Measurements from ENCODE around the gene CUX1.

CUX1 gene

GRCh38 chr7:102192790-102193189, 375.4 kb downstream of the CUX1 start:
- DNase-seq (no peak), ATAC-seq (ENCODE audit: insufficient read depth, low read depth) (no peak)
- Histone ChIP-seq H3K27me3 (ENCODE audit: insufficient read depth, low read length, poor library complexity) (no peaks in the 10 kb centered on the region), H4K20me1 (ENCODE audit: insufficient read depth, low read length) (peaks cover 6% of the 10 kb centered on the region; the same call in 1 of the 2 replicates), H2AFZ (ENCODE audit: low read depth, low read length) (no peak overlapping the region), H3K4me3 (ENCODE audit: low read depth in 1 of 2, low read length in 2 of 2) (no peak overlapping the region), H3K4me1 (ENCODE audit: insufficient read depth, low read length) (no peaks in the 10 kb centered on the region), H3K36me3 (ENCODE audit: insufficient read depth, low read length) (peaks cover 86% of the 10 kb centered on the region), H3K9ac (ENCODE audit: low read depth, low read length) (no peak overlapping the region), H3K27ac (ENCODE audit: low read length) (no peak overlapping the region), H3K9me3 (ENCODE audit: insufficient read depth, low read length, severe bottlenecking) (no peaks in the 10 kb centered on the region), H3K4me2 (ENCODE audit: insufficient read depth, low read length) (no peak overlapping the region), H3K79me2 (ENCODE audit: insufficient read depth, low read length) (no peaks in the 10 kb centered on the region)
- TF ChIP-seq CTCF (IDR thresholded peaks at IDR 0.05; ENCODE audit: borderline replicate concordance, extremely low read depth, low read length, poor library complexity, severe bottlenecking) (no peak), EZH2 (IDR thresholded peaks at IDR 0.05; ENCODE audit: borderline replicate concordance, low read depth, low read length, severe bottlenecking) (no peak)

GRCh38 chr7:102193806-102194205, 376.4 kb downstream of the CUX1 start:
- no peak overlapping the region for H3K4me2 ChIP-seq (ENCODE audit: insufficient read depth, low read length)
- no peak overlapping the region for H3K9ac ChIP-seq (ENCODE audit: low read depth, low read length)
- H2AFZ ChIP-seq (ENCODE audit: low read depth, low read length), result no peak overlapping the region
- H3K4me1 ChIP-seq (ENCODE audit: insufficient read depth, low read length), result no peaks in the 10 kb centered on the region
- ATAC-seq (ENCODE audit: insufficient read depth, low read depth) (no peak), DNase-seq (no peak)
- no peaks in the 10 kb centered on the region for H3K27me3 ChIP-seq (ENCODE audit: insufficient read depth, low read length, poor library complexity)
- H3K4me3 ChIP-seq (ENCODE audit: low read depth in 1 of 2, low read length in 2 of 2), result no peak overlapping the region
- H3K36me3 ChIP-seq (ENCODE audit: insufficient read depth, low read length), result peaks cover 95% of the 10 kb centered on the region
- no peak for TF ChIP-seq EZH2 (IDR thresholded peaks at IDR 0.05; ENCODE audit: borderline replicate concordance, low read depth, low read length, severe bottlenecking)
- TF ChIP-seq CTCF (IDR thresholded peaks at IDR 0.05; ENCODE audit: borderline replicate concordance, extremely low read depth, low read length, poor library complexity, severe bottlenecking), result no peak
- no peaks in the 10 kb centered on the region for H3K79me2 ChIP-seq (ENCODE audit: insufficient read depth, low read length)
- no peak overlapping the region for H3K27ac ChIP-seq (ENCODE audit: low read length)
- peaks cover 6% of the 10 kb centered on the region; the same call in 1 of the 2 replicates for H4K20me1 ChIP-seq (ENCODE audit: insufficient read depth, low read length)
- no peaks in the 10 kb centered on the region for H3K9me3 ChIP-seq (ENCODE audit: insufficient read depth, low read length, severe bottlenecking)

GRCh38 chr7:102195361-102195760, 377.9 kb downstream of the CUX1 start:
- Histone ChIP-seq H3K36me3 (ENCODE audit: insufficient read depth, low read length) (peaks cover 95% of the 10 kb centered on the region), H3K4me1 (ENCODE audit: insufficient read depth, low read length) (no peaks in the 10 kb centered on the region), H4K20me1 (ENCODE audit: insufficient read depth, low read length) (peaks cover 6% of the 10 kb centered on the region; the same call in 1 of the 2 replicates), H3K27ac (ENCODE audit: low read length) (no peak overlapping the region), H2AFZ (ENCODE audit: low read depth, low read length) (no peak overlapping the region), H3K9me3 (ENCODE audit: insufficient read depth, low read length, severe bottlenecking) (no peaks in the 10 kb centered on the region), H3K79me2 (ENCODE audit: insufficient read depth, low read length) (no peaks in the 10 kb centered on the region), H3K27me3 (ENCODE audit: insufficient read depth, low read length, poor library complexity) (no peaks in the 10 kb centered on the region), H3K4me3 (ENCODE audit: low read depth in 1 of 2, low read length in 2 of 2) (no peak overlapping the region), H3K9ac (ENCODE audit: low read depth, low read length) (no peak overlapping the region), H3K4me2 (ENCODE audit: insufficient read depth, low read length) (no peak overlapping the region)
- ATAC-seq (ENCODE audit: insufficient read depth, low read depth), result no peak
- TF ChIP-seq EZH2 (IDR thresholded peaks at IDR 0.05; ENCODE audit: borderline replicate concordance, low read depth, low read length, severe bottlenecking), result no peak
- no peak for TF ChIP-seq CTCF (IDR thresholded peaks at IDR 0.05; ENCODE audit: borderline replicate concordance, extremely low read depth, low read length, poor library complexity, severe bottlenecking)
- no peak for DNase-seq

- H4K20me1 ChIP-seq (ENCODE audit: insufficient read depth, low read length), result peaks cover 6% of the 10 kb centered on the region; the same call in 1 of the 2 replicates
- H3K27ac ChIP-seq (ENCODE audit: low read length), result no peak overlapping the region
- H2AFZ ChIP-seq (ENCODE audit: low read depth, low read length), result no peak overlapping the region
- DNase-seq (no peak), ATAC-seq (ENCODE audit: insufficient read depth, low read depth) (no peak)
- TF ChIP-seq CTCF (IDR thresholded peaks at IDR 0.05; ENCODE audit: borderline replicate concordance, extremely low read depth, low read length, poor library complexity, severe bottlenecking), result no peak
- TF ChIP-seq EZH2 (IDR thresholded peaks at IDR 0.05; ENCODE audit: borderline replicate concordance, low read depth, low read length, severe bottlenecking), result no peak
- no peak overlapping the region for H3K4me3 ChIP-seq (ENCODE audit: low read depth in 1 of 2, low read length in 2 of 2)
- H3K4me1 ChIP-seq (ENCODE audit: insufficient read depth, low read length), result no peaks in the 10 kb centered on the region
- no peak overlapping the region for H3K9ac ChIP-seq (ENCODE audit: low read depth, low read length)
- no peaks in the 10 kb centered on the region for H3K27me3 ChIP-seq (ENCODE audit: insufficient read depth, low read length, poor library complexity)
- H3K79me2 ChIP-seq (ENCODE audit: insufficient read depth, low read length), result no peaks in the 10 kb centered on the region
- peaks cover 95% of the 10 kb centered on the region for H3K36me3 ChIP-seq (ENCODE audit: insufficient read depth, low read length)
- no peaks in the 10 kb centered on the region for H3K9me3 ChIP-seq (ENCODE audit: insufficient read depth, low read length, severe bottlenecking)
- H3K4me2 ChIP-seq (ENCODE audit: insufficient read depth, low read length), result no peak overlapping the region
Observed at GRCh38 chr7:102196028-102196427, 378.6 kb downstream of the CUX1 start.
